ENCODE measurements around the gene BNC2.

- TF ChIP-seq CTCF (IDR thresholded peaks at IDR 0.05; ENCODE audit: low read length): no peak
- no peak for TF ChIP-seq EZH2phosphoT487 (IDR thresholded peaks at IDR 0.05; ENCODE audit: low read length)
These were observed 161.6 kb downstream of the BNC2 start for GRCh38 chr9:16708656-16709435.

Measured in MM.1S (cell line).